DOHH2 (cell line): ENCODE measurements around the gene GRIK2.

ENCODE experiments used
- CTCF ChIP-seq: fragments of 200-600 bp; sonication (generic); IDR thresholded peaks from one replicate; pipeline ENCODE4 v1.5.1; 2014; ENCODE audit warnings: antibody characterized with exemption, mild to moderate bottlenecking, low read depth, low read length; ENCODE audit not compliant: poor library complexity, severe bottlenecking
- EZH2phosphoT487 ChIP-seq: fragments of 200-600 bp; sonication (generic); IDR thresholded peaks from 2 replicates; pipeline ENCODE4 v1.6.1; 2017; ENCODE audit warnings: borderline replicate concordance, mild to moderate bottlenecking, antibody characterized with exemption, low read length, moderate library complexity, mixed read lengths

- TF ChIP-seq CTCF, result no peak
- TF ChIP-seq EZH2phosphoT487, result no peak
These were observed 672.8 kb downstream of the GRIK2 start for GRCh38 chr6:102066301-102066700.
